ENCODE measurements around the gene TNFAIP1. TPM values are rescaled to one million over a fixed set of nuclear protein-coding genes. Genes with fewer than 3 reads are reported as not detected.

Gene TNFAIP1
- total RNA-seq, 2 donors from 2014 or later, result 25.7 to 26.2 TPM

GRCh38 chr17:28395426-28395825, 59.9 kb downstream of the TNFAIP1 start:
- Mint-ChIP-seq H3K9me3 (no peaks in the 10 kb centered on the region), H3K27ac (peak overlapping the region; percentile 9 to 22), H3K36me3 (peaks cover 0 to 9% of the 10 kb centered on the region in 2 donors)
- DNase-seq (ENCODE audit: low spot score in 2 of 2), result no peak
- ATAC-seq, result no peak

GRCh38 chr17:28395968-28396367, 60.4 kb downstream of the TNFAIP1 start:
- Mint-ChIP-seq H3K27ac (peak overlapping the region in 1 of 2 donors; percentile 22), H3K9me3 (no peaks in the 10 kb centered on the region), H3K36me3 (peaks cover 0 to 7% of the 10 kb centered on the region in 2 donors)
- DNase-seq (ENCODE audit: low spot score in 2 of 2) (no peak), ATAC-seq (no peak)

Other genes starting within 250 kb of the TNFAIP1 start
- 10 to 100 TPM; 24.5 to 31.1 TPM for gene TMEM97, start 16.6 kb upstream of the TNFAIP1 start, total RNA-seq
- 10 to 100 TPM; 16.4 to 16.8 TPM for gene IFT20, start 289 bp upstream of the TNFAIP1 start, total RNA-seq
- 10 to 100 TPM; 62.2 to 83.4 TPM for gene POLDIP2, start 21.8 kb downstream of the TNFAIP1 start, total RNA-seq
- not detected for gene SEBOX, start 29.4 kb downstream of the TNFAIP1 start, total RNA-seq
- gene VTN, start 34.5 kb downstream of the TNFAIP1 start, total RNA-seq, result under 1 TPM; 0.34 to 0.53 TPM
- 10 to 100 TPM; 13.9 to 29.5 TPM for gene SARM1, start 35.9 kb downstream of the TNFAIP1 start, total RNA-seq
- 1 to 10 TPM; 1.8 to 3.6 TPM for gene SLC46A1, start 70.5 kb downstream of the TNFAIP1 start, total RNA-seq
- gene SLC13A2, start 137.9 kb downstream of the TNFAIP1 start, total RNA-seq, result not detected
- gene FOXN1, start 170.6 kb downstream of the TNFAIP1 start, total RNA-seq, result not detected
- 10 to 100 TPM; 53.0 to 56.6 TPM for gene UNC119, start 216.9 kb downstream of the TNFAIP1 start, total RNA-seq
- gene PIGS, start 235.8 kb downstream of the TNFAIP1 start, total RNA-seq, result 10 to 100 TPM; 39.6 to 44.1 TPM
- 100 to 1,000 TPM in 1 of 2 donors, 10 to 100 TPM in 1; 41.6 to 220 TPM for gene ALDOC, start 241.1 kb downstream of the TNFAIP1 start, total RNA-seq

All from activated naive CD4-positive, alpha-beta T cell treated with anti-CD3 and anti-CD28 coated beads, Interleukin-2, amount 50 U/mL, for 72 hours (primary cell).